ENCODE data around the gene PTPRD.
"Not testable (repeated sequence)": the region's sequence is repeated elsewhere in the genome, so short reads cannot be mapped to it uniquely, and the experiment has no call there.

The PTPRD gene

GRCh38 chr9:8724284-8725018 is 1888.4 kb downstream of the PTPRD start:
- no peak for DNase-seq (ENCODE audit: low read depth)

DNA sequence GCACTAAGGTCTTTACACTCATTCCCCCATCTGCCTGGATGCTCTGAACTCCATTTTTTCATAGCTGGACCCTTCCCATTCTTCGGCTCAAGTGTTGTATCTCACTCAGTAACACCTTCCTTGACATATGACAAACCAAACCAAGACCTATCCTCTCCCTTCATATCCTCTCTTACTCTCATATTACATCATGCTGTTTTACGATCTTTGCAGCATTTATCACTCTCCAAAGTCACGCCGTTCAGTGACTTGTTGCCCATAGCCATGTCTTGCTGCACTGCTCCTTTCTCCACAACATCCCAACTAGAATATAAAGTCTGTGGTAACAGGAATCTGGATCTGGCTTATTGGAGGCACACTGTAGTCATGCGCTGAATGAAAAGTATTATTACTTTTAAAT is 1889.6 kb downstream of the PTPRD start:
- DNase-seq (ENCODE audit: low read depth) = no peak

- no peak for DNase-seq (ENCODE audit: low read depth)
These were observed 1892.8 kb downstream of the PTPRD start for GRCh38 chr9:8719833-8720486.

- DNase-seq (ENCODE audit: low read depth) = no peak
These were observed 1894.6 kb downstream of the PTPRD start for GRCh38 chr9:8718121-8718725.

DNA sequence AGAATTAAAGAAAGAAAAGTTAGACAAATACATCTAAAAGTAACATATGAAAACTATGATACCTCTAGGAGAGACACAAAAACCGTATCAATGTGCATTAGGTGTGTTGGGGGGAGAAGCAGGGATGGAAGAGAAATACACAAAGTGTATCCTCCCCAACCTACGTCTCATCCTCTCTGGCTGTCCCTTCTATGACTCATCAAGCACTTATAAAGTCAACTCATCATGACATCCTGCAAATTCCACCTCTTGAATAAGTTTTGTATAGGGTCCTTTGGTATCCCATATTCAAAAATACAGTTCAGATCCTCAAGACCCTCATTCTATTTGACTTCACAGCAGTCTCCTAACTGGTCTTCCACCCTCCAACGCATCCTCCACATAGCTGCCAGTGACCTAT is 1895.7 kb downstream of the PTPRD start:
- DNase-seq (ENCODE audit: low read depth) = no peak

DNA sequence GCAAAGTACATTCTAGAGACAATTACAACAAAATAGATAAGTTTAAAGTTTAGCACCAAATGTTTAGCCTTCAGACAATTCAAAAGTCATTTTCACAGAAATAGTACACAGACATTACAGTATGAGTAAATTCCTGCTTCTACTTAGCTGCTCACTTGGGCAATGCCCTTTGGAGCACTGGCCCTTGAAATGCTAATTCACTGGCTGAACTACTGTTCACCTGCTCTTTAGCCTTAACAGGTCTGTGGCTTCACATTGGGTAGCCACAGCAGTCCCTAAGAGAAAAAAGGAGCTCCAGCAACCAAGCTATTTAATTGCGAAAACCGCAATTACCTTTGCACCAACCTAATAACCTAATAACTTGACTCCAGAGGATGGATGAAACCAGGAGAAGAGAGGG is 1897.0 kb downstream of the PTPRD start:
- DNase-seq (ENCODE audit: low read depth) = no peak

DNA sequence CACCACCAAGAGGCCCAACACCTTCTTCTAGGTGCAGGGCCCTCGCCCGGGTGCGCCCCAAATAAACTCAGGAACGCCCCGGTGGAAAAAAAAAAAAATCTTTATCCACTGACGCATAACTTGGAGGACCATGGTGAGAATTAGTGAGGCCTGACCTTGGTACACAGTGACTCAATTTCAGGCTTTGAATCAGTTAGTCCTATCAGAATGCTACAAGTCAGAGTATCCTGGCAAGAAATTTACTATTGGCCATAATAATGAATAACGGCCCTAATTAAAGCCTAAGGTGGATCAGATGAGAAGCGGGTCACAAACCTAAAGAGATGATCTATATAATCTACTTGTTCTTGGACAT is 1899.0 kb downstream of the PTPRD start:
- no peak for DNase-seq (ENCODE audit: low read depth)

DNA sequence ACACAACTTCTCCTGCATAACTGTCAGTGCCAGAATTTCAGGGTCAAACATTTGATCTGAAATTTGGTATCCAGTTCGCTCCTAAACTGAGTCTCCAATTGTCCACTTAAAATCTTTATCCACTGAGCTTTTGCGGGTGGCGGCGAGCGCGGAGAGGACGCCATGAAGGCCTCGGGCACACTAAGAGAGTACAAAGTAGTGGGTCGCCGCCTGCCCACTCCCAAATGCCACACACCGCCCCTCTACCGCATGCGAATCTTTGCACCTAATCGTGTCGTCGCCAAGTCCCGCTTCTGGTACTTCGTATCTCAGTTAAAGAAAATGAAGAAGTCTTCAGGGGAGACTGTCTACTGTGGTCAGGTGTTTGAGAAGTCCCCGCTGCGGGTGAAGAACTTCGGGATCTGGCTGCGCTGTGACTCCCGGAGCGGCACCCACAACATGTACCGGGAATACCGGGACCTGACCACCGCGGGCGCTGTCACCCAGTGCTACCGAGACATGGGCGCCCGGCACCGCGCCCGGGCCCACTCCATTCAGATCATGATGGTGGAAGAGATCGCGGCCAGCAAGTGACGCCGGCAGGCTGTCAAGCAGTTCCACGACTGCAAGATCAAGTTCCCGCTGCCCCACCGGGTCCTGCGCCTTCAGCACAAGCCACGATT is 1899.5 kb downstream of the PTPRD start:
- DNase-seq (ENCODE audit: low read depth) = no peak

DNA sequence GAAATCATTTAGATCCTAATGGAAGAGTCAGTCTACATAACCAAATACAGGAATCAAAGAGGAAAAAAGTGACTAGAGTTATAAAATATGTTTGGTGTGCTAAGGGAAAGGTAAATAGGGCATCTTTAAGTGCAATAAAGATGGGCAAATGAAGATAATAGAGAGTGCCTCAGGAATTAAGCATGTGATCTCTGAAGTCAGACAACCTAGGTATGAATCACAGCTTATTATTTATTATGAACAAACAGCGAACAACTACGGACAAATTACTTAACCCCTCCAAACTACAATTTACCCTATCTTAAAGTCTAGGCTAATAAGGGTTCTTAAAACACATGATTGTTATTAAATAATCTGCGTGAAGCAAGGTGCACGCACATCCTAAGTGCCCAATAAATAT is 1903.1 kb downstream of the PTPRD start:
- no peak for DNase-seq (ENCODE audit: low read depth)

DNA sequence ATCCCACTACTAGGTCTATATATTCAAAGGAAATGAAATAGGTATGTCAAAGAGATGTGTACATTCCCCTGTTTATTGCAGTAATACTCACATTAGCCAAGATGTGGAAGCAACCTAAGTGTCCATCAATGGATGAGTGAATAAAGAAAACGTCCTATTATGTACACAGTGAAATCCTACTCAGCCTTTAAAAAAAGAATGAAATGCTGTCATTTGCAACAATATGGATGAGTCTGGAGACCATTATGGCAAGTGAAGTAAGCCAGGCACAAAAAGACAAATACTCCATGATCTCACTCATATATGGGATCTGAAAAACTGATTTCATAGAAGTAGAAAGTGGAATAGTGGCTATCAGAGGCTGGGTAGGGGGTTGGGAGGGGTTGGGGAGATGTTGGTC is 1904.1 kb downstream of the PTPRD start:
- no peak for DNase-seq (ENCODE audit: low read depth)

- DNase-seq (ENCODE audit: low read depth) = no peak
These were observed 1905.8 kb downstream of the PTPRD start for GRCh38 chr9:8706998-8707397.

DNA sequence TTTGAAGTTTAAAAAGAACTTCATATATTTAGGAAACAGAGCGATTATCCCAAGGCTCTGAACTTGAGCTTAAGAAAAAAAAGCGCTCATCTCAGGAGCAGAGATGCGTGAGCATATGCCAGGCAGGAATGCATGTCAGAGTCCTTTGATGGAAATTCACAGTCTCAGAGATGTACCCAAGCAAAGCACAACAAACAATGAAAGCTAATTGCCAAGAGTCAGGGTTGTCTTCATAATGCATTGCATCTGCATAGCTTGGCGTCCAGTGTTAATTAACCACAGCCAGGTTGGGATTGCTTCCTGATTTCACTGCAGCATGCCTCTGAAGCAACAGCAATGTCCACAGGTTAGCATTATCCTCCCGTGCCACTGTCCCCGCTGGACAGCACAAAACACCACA is 1906.3 kb downstream of the PTPRD start:
- no peak for DNase-seq (ENCODE audit: low read depth)

DNA sequence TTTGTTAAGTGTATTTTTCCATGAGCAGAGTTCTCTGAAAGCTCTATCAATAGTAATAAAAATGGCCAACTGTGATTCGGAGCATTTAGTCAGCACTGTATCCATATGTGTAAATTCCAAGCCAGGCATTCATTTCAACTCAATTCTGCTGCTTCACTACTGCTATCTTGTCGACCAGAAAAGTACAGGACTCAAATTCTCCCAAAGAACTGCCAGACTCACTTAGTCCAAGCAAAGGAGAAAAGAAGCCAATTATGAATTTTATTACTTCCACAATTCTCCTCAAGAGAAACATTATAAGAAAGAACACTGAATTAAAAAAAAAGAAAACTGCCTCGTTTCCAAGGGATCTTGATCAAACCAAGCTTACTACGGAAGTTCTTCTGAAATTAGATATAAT is 1906.9 kb downstream of the PTPRD start:
- DNase-seq (ENCODE audit: low read depth) = no peak

DNA sequence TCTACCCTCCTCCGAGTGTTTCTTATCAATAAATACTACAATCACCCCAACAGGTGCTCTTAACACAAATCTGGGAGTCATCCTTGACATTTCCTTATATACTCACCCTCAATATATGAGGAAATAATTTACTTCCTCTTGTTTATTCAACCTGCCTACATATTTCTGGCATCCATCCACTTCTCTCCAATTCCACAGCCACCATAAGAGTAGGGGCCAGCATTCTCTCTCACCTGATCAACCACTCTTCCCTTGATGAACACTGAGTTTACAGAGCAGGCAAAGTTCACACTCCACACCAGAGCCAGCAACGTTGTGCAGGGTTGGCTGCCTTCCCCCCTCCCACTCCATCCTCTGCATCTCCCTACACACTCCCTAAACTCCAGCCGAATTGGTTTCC is 1908.9 kb downstream of the PTPRD start:
- DNase-seq (ENCODE audit: low read depth) = no peak

- no peak for DNase-seq (ENCODE audit: low read depth)
These were observed 1910.9 kb downstream of the PTPRD start for GRCh38 chr9:8701904-8702303.

GRCh38 chr9:8697565-8697964 is 1915.2 kb downstream of the PTPRD start:
- DNase-seq (ENCODE audit: low read depth) = not testable (repeated sequence)

DNA sequence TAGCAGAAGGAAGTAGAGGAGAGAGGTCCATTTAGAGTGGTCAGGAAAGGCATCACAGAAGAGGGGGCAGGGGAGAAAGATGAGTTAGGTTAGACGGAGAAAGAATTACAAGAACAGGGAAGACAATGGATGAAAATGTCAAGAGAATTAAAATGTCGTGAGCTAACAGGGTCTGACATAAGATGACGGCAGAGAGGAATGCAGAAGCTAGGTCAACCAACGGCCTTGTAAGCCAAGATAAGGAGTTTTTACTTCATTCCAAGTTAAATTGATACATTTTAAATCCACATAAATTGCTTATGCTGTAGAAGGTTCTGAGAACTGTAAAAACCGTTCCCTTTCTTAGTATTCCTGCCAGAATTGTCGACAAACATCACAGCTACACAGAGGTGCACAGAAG is 1916.3 kb downstream of the PTPRD start:
- DNase-seq (ENCODE audit: low read depth) = no peak

DNA sequence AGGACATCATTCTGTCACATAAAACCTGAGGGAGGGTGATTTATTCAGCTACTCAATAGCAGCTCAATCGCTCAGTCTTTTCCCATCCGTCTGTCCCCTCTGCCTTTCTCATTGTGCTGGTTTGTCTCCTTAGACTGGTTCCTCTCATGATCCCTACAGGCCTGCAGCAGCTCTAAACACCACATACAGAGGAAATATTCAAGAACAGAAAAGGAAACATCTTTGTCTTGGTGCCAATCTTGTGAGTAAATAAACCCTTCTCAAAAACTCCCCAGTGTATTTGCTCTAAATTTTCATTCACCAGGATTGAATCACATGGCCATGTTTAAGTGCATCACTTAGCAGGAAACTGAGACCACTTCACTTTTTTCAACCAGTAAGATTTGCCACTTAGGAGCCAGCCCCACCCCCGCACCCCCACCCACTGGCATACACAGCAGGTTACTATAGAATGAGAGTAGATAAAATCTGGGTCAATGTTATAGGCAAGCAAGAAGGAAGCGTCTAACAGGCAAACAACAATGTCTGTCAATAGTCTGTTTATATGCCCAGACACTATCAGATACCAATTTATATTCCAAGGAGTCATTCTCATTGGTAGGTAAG is 1917.7 kb downstream of the PTPRD start:
- DNase-seq (ENCODE audit: low read depth) = no peak

GRCh38 chr9:8693464-8693863 is 1919.3 kb downstream of the PTPRD start:
- DNase-seq (ENCODE audit: low read depth) = no peak

GRCh38 chr9:8686516-8686915 is 1926.3 kb downstream of the PTPRD start:
- no peak for DNase-seq (ENCODE audit: low read depth)

GRCh38 chr9:8685825-8686224 is 1927.0 kb downstream of the PTPRD start:
- no peak for DNase-seq (ENCODE audit: low read depth)

- no peak for DNase-seq (ENCODE audit: low read depth)
These were observed 1927.7 kb downstream of the PTPRD start for GRCh38 chr9:8684978-8685708.

Measured in GM04504 (cell line).